ENCODE data around the gene PSME3IP1.

- TF ChIP-seq POLR2A (IDR thresholded peaks at IDR 0.05; ENCODE audit: extremely low read depth, insufficient read length) = no peak
- no peak for TF ChIP-seq CTCF (IDR thresholded peaks at IDR 0.05; ENCODE audit: low read depth, low read length)
- TF ChIP-seq MAX (IDR thresholded peaks at IDR 0.05; ENCODE audit: low read depth, low read length) = no peak
Measured at GRCh38 chr16:57156351-57156703, 29.5 kb downstream of the PSME3IP1 start.

All from NB4 (cell line).